Lower leg skin (tissue), 3 donors: Measurements from ENCODE around the gene ELF5.

Experiments used
- POLR2A ChIP-seq, 2 donors: fragments of 450-650 bp; IDR thresholded peaks; one replicate each; pipeline ENCODE4 v1.6.1; 2016 to 2017; ENCODE audit warnings: antibody characterized with exemption in 2 of 2, mild to moderate bottlenecking in 1 of 2, moderate library complexity in 1 of 2
- TF ChIP-seq, protein P1 (sequence below), 3 donors: fragments of 450-650 bp; IDR thresholded peaks; one replicate each; pipeline ENCODE4 v1.5.1; 2016; ENCODE audit warnings: antibody characterized with exemption in 3 of 3, mild to moderate bottlenecking in 3 of 3, moderate library complexity in 2 of 3

DNA sequence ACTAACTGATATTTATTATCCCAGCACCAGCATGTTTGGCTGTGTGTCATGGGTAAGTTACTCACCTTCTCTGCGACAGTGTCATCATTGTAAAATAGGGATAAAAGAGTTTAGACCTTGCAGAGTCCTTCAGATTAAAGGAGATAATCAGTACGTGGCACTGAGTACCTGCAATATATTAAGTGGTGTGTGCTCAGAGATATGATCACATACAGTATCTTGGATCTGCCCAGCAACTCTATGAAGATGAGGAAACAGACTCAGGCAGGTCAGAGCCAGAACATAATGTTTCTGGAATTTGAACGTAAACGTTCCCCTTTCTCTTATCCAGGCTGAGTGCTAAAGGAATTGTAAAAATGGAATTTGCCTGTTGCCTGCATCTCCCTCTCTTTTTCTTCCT lies 46.9 kb upstream of the ELF5 start:
- TF ChIP-seq, protein P1, sequence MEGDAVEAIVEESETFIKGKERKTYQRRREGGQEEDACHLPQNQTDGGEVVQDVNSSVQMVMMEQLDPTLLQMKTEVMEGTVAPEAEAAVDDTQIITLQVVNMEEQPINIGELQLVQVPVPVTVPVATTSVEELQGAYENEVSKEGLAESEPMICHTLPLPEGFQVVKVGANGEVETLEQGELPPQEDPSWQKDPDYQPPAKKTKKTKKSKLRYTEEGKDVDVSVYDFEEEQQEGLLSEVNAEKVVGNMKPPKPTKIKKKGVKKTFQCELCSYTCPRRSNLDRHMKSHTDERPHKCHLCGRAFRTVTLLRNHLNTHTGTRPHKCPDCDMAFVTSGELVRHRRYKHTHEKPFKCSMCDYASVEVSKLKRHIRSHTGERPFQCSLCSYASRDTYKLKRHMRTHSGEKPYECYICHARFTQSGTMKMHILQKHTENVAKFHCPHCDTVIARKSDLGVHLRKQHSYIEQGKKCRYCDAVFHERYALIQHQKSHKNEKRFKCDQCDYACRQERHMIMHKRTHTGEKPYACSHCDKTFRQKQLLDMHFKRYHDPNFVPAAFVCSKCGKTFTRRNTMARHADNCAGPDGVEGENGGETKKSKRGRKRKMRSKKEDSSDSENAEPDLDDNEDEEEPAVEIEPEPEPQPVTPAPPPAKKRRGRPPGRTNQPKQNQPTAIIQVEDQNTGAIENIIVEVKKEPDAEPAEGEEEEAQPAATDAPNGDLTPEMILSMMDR (IDR thresholded peaks at IDR 0.05): no peak
- no peak for TF ChIP-seq POLR2A (IDR thresholded peaks at IDR 0.05)
